ENCODE results near the gene DCK.
"Not testable (repeated sequence)": the region's sequence is repeated elsewhere in the genome, so short reads cannot be mapped to it uniquely, and the experiment has no call there.

The DCK gene

GRCh38 chr4:71008196-71008595, 14.7 kb downstream of the DCK start:
- no peak for TF ChIP-seq CTCF (IDR thresholded peaks at IDR 0.05)
- H3K9me3 ChIP-seq: no peaks in the 10 kb centered on the region
- no peaks in the 10 kb centered on the region for H3K27me3 ChIP-seq
- no peaks in the 10 kb centered on the region for H3K4me1 ChIP-seq (ENCODE audit: control insufficient read depth in 1 of 2, insufficient read depth in 1 of 2, low read depth in 1 of 2, low read length in 1 of 2)
- no peak overlapping the region for H3K4me3 ChIP-seq (ENCODE audit: low read depth in 1 of 2, low read length in 1 of 2)
- H3K36me3 ChIP-seq: peaks cover 5% of the 10 kb centered on the region
- no peak overlapping the region for H3K27ac ChIP-seq

- H3K27ac ChIP-seq: no peak overlapping the region
- no peak for TF ChIP-seq CTCF (IDR thresholded peaks at IDR 0.05)
- no peaks in the 10 kb centered on the region for H3K9me3 ChIP-seq
- peaks cover 5% of the 10 kb centered on the region for H3K36me3 ChIP-seq
- no peaks in the 10 kb centered on the region for H3K27me3 ChIP-seq
- H3K4me3 ChIP-seq (ENCODE audit: low read depth in 1 of 2, low read length in 1 of 2): no peak overlapping the region
- H3K4me1 ChIP-seq (ENCODE audit: control insufficient read depth in 1 of 2, insufficient read depth in 1 of 2, low read depth in 1 of 2, low read length in 1 of 2): no peaks in the 10 kb centered on the region
Measured at GRCh38 chr4:71009086-71009485, 15.6 kb downstream of the DCK start.

GRCh38 chr4:71009890-71010588, 16.6 kb downstream of the DCK start:
- Histone ChIP-seq H3K27me3 (no peaks in the 10 kb centered on the region), H3K4me1 (ENCODE audit: control insufficient read depth in 1 of 2, insufficient read depth in 1 of 2, low read depth in 1 of 2, low read length in 1 of 2) (no peaks in the 10 kb centered on the region), H3K9me3 (no peaks in the 10 kb centered on the region), H3K27ac (no peak overlapping the region), H3K36me3 (peaks cover 5% of the 10 kb centered on the region), H3K4me3 (ENCODE audit: low read depth in 1 of 2, low read length in 1 of 2) (no peak overlapping the region)
- TF ChIP-seq CTCF (IDR thresholded peaks at IDR 0.05): no peak

GRCh38 chr4:71011451-71011850, 18.0 kb downstream of the DCK start:
- TF ChIP-seq CTCF (IDR thresholded peaks at IDR 0.05): no peak
- Histone ChIP-seq H3K27me3 (no peaks in the 10 kb centered on the region), H3K4me1 (ENCODE audit: control insufficient read depth in 1 of 2, insufficient read depth in 1 of 2, low read depth in 1 of 2, low read length in 1 of 2) (no peaks in the 10 kb centered on the region), H3K9me3 (no peaks in the 10 kb centered on the region), H3K27ac (no peak overlapping the region), H3K4me3 (ENCODE audit: low read depth in 1 of 2, low read length in 1 of 2) (no peak overlapping the region), H3K36me3 (peaks cover 5% of the 10 kb centered on the region)

- H3K27me3 ChIP-seq; H3K4me3 ChIP-seq (ENCODE audit: low read depth in 1 of 2, low read length in 1 of 2); H3K9me3 ChIP-seq; H3K27ac ChIP-seq; H3K36me3 ChIP-seq; H3K4me1 ChIP-seq (ENCODE audit: control insufficient read depth in 1 of 2, insufficient read depth in 1 of 2, low read depth in 1 of 2, low read length in 1 of 2): not testable (repeated sequence)
Measured at GRCh38 chr4:71017391-71017790, 23.9 kb downstream of the DCK start.

- H3K27me3 ChIP-seq: no peaks in the 10 kb centered on the region
- no peak overlapping the region for H3K27ac ChIP-seq
- H3K4me1 ChIP-seq (ENCODE audit: control insufficient read depth in 1 of 2, insufficient read depth in 1 of 2, low read depth in 1 of 2, low read length in 1 of 2): no peaks in the 10 kb centered on the region
- H3K9me3 ChIP-seq: no peaks in the 10 kb centered on the region
- no peaks in the 10 kb centered on the region for H3K36me3 ChIP-seq
- no peak overlapping the region for H3K4me3 ChIP-seq (ENCODE audit: low read depth in 1 of 2, low read length in 1 of 2)
- TF ChIP-seq CTCF (IDR thresholded peaks at IDR 0.05): no peak
Measured at GRCh38 chr4:71020611-71021010, 27.2 kb downstream of the DCK start.
